Amygdala (tissue), 56 donors: ENCODE data around the gene DDX1.

ENCODE experiments used
- DNase-seq, 56 donors: peaks; one replicate each; lab custom pipeline; 2025; lab: John Stamatoyannopoulos, UW

The DDX1 gene

GRCh38 chr2:15561574-15562344 lies 29.9 kb upstream of the DDX1 start:
- DNase-seq = peak in 30 of 56 donors; percentile 1 to 73 (median 22)

- DNase-seq = no peak
Observed at GRCh38 chr2:15562354-15563031, 29.2 kb upstream of the DDX1 start.

- no peak for DNase-seq
Observed at GRCh38 chr2:15563227-15564100, 28.2 kb upstream of the DDX1 start.

- no peak for DNase-seq
Observed at GRCh38 chr2:15565392-15565791, 26.3 kb upstream of the DDX1 start.

- no peak for DNase-seq
Observed at GRCh38 chr2:15565994-15566671, 25.5 kb upstream of the DDX1 start.

GRCh38 chr2:15566912-15567311 lies 24.8 kb upstream of the DDX1 start:
- no peak for DNase-seq

GRCh38 chr2:15568874-15569273 lies 22.8 kb upstream of the DDX1 start:
- DNase-seq = no peak

GRCh38 chr2:15570104-15570503 lies 21.6 kb upstream of the DDX1 start:
- no peak for DNase-seq

- no peak for DNase-seq
Observed at GRCh38 chr2:15571729-15572128, 19.9 kb upstream of the DDX1 start.

- DNase-seq = peak in 53 of 56 donors; percentile 1 to 92 (median 59)
Observed at GRCh38 chr2:15577071-15577735, 14.5 kb upstream of the DDX1 start.

GRCh38 chr2:15579641-15580040 lies 12.0 kb upstream of the DDX1 start:
- no peak for DNase-seq

GRCh38 chr2:15580451-15580850 lies 11.2 kb upstream of the DDX1 start:
- no peak for DNase-seq

- DNase-seq = no peak
Observed at GRCh38 chr2:15582710-15583357, 8.8 kb upstream of the DDX1 start.

GRCh38 chr2:15583826-15584225 lies 7.8 kb upstream of the DDX1 start:
- DNase-seq = no peak

GRCh38 chr2:15584316-15584715 lies 7.4 kb upstream of the DDX1 start:
- no peak for DNase-seq

GRCh38 chr2:15584767-15585469 lies 6.8 kb upstream of the DDX1 start:
- no peak for DNase-seq

- DNase-seq = peak in 39 of 56 donors; percentile 0 to 67 (median 17)
Observed at GRCh38 chr2:15588329-15588919, 3.2 kb upstream of the DDX1 start.

GRCh38 chr2:15591373-15591691 lies 336 bp upstream of the DDX1 start:
- DNase-seq = no peak

- DNase-seq = no peak
Observed at GRCh38 chr2:15593327-15593705, 1.6 kb downstream of the DDX1 start.
